GM18508 (cell line): ENCODE results near the gene STN1.

ENCODE experiments used
- ATAC-seq: cut with Tn5 transposase; IDR thresholded peaks from one replicate; pipeline ENCODE4 v1.9.1; 2021; ENCODE audit warnings: moderate number of reproducible peaks; ENCODE audit not compliant: insufficient read depth, unreplicated experiment

Gene STN1

GRCh38 chr10:103930449-103930848 is 12.5 kb upstream of the STN1 start:
- ATAC-seq, result no peak

- no peak for ATAC-seq
Measured at GRCh38 chr10:103929381-103929921, 11.5 kb upstream of the STN1 start.

- ATAC-seq, result no peak
Measured at GRCh38 chr10:103928784-103929183, 10.8 kb upstream of the STN1 start.

- ATAC-seq, result no peak
Measured at GRCh38 chr10:103926722-103927319, 8.8 kb upstream of the STN1 start.

- ATAC-seq, result no peak
Measured at GRCh38 chr10:103925591-103925990, 7.6 kb upstream of the STN1 start.

- ATAC-seq, result no peak
Measured at GRCh38 chr10:103923502-103923901, 5.5 kb upstream of the STN1 start.

- no peak for ATAC-seq
Measured at GRCh38 chr10:103922659-103923058, 4.7 kb upstream of the STN1 start.

GRCh38 chr10:103921750-103922195 is 3.8 kb upstream of the STN1 start:
- no peak for ATAC-seq

- ATAC-seq, result no peak
Measured at GRCh38 chr10:103921248-103921647, 3.3 kb upstream of the STN1 start.

- ATAC-seq, result no peak
Measured at GRCh38 chr10:103919648-103920025, 1.7 kb upstream of the STN1 start.

- no peak for ATAC-seq
Measured at GRCh38 chr10:103917302-103918052, 507 bp downstream of the STN1 start.

GRCh38 chr10:103916876-103917275 is 1.1 kb downstream of the STN1 start:
- no peak for ATAC-seq

GRCh38 chr10:103916254-103916653 is 1.7 kb downstream of the STN1 start:
- no peak for ATAC-seq

- no peak for ATAC-seq
Measured at GRCh38 chr10:103915796-103916195, 2.2 kb downstream of the STN1 start.

- ATAC-seq, result no peak
Measured at GRCh38 chr10:103912759-103913158, 5.2 kb downstream of the STN1 start.

GRCh38 chr10:103911021-103911459 is 6.9 kb downstream of the STN1 start:
- no peak for ATAC-seq

- no peak for ATAC-seq
Measured at GRCh38 chr10:103910442-103911012, 7.5 kb downstream of the STN1 start.

GRCh38 chr10:103905441-103905840 is 12.5 kb downstream of the STN1 start:
- ATAC-seq, result no peak

- no peak for ATAC-seq
Measured at GRCh38 chr10:103901299-103901698, 16.7 kb downstream of the STN1 start.

- ATAC-seq, result no peak
Measured at GRCh38 chr10:103899312-103899711, 18.7 kb downstream of the STN1 start.

GRCh38 chr10:103897241-103897774 is 20.7 kb downstream of the STN1 start:
- no peak for ATAC-seq
